NT2/D1 (cell line): ENCODE results near the gene FAM83E.

Experiments used
- DNase-seq: peaks from one replicate; pipeline ENCODE4 v3.0.0-alpha.2; 2011; ENCODE audit warnings: low read depth, low spot score
- H3K27me3 ChIP-seq: 2 replicates; pipeline ENCODE4 v1.6.0; 2011; ENCODE audit warnings: mild to moderate bottlenecking; ENCODE audit not compliant: insufficient read length, insufficient read depth
- H3K36me3 ChIP-seq: 2 replicates; pipeline ENCODE4 v1.6.1; 2011; ENCODE audit warnings: mild to moderate bottlenecking, low read length, mixed read lengths; ENCODE audit not compliant: insufficient read depth, insufficient read length
- H3K4me1 ChIP-seq: 2 replicates; pipeline ENCODE4 v1.5.1; 2011; ENCODE audit not compliant: insufficient read depth, insufficient read length
- H3K4me3 ChIP-seq: 2 replicates; pipeline ENCODE4 v1.5.1; 2011; ENCODE audit warnings: low read depth; ENCODE audit not compliant: insufficient read length
- H3K9ac ChIP-seq: 2 replicates; pipeline ENCODE4 v1.6.0; 2011; ENCODE audit warnings: low read depth; ENCODE audit not compliant: insufficient read length
- H3K9me3 ChIP-seq: 2 replicates; pipeline ENCODE4 v1.5.1; 2011; ENCODE audit warnings: mild to moderate bottlenecking, low read length; ENCODE audit not compliant: insufficient read depth
- SUZ12 ChIP-seq: IDR thresholded peaks from 2 replicates; pipeline ENCODE4 v1.6.1; 2011; ENCODE audit not compliant: insufficient read length, insufficient read depth; ENCODE audit errors: extremely low read depth
- YY1 ChIP-seq: IDR thresholded peaks from 2 replicates; pipeline ENCODE4 v1.6.1; 2011; ENCODE audit not compliant: insufficient read length, insufficient read depth
- ZNF274 ChIP-seq: IDR thresholded peaks from 2 replicates; pipeline ENCODE4 v1.6.1; 2011; ENCODE audit warnings: mild to moderate bottlenecking, low read depth, low read length

The FAM83E gene

DNA sequence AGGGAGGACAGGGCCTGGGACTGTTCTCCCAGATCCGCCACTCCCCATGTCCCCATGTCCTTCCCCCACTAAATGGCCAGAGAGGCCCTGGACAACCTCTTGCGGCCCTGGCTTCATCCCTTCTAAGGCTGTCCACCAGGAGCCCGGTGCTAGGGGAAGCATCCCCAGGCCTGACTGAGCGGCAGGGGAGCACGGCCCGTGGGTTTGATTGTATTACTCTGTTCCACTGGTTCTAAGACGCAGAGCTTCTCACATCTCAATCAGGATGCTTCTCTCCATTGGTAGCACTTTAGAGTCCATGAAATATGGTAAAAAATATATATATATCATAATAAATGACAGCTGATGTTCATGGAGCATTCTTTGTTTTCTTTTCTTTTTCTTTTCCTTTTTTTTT lies 7.5 kb downstream of the FAM83E start:
- no peaks in the 10 kb centered on the region for H3K27me3 ChIP-seq
- no peaks in the 10 kb centered on the region for H3K4me1 ChIP-seq
- H3K36me3 ChIP-seq, result peaks cover 31% of the 10 kb centered on the region
- TF ChIP-seq YY1 (no peak), ZNF274 (no peak)
- no peaks in the 10 kb centered on the region for H3K9me3 ChIP-seq
- H3K9ac ChIP-seq, result no peak overlapping the region
- no peak overlapping the region for H3K4me3 ChIP-seq
- no peak for DNase-seq

DNA sequence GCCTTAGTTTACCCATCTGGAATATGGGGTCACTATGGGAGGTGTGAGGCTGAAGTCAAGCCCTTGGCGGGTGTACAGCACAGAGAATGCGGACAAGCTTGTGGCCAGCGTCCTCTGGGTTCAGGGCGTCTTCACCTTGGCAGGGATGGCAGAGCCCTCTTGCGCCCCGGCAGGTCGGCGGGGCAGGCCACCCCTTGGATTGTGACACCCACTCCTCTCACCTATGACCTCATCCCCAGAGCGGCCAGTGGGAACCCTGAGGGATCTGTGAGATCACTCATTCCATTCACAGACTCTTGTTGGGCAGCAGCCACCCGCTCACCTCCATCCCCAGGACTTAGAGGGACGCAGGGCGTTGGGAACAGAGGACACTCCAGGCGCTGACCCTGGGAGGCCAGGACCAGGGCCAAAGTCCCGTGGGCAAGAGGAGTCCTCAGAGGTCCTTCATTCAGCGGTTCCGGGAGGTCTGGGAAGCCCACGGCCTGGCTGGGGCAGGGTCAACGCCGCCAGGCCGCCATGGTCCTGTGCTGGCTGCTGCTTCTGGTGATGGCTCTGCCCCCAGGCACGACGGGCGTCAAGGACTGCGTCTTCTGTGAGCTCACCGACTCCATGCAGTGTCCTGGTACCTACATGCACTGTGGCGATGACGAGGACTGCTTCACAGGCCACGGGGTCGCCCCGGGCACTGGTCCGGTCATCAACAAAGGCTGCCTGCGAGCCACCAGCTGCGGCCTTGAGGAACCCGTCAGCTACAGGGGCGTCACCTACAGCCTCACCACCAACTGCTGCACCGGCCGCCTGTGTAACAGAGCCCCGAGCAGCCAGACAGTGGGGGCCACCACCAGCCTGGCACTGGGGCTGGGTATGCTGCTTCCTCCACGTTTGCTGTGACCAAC lies 8.2 kb downstream of the FAM83E start, which contains the start of gene SPACA4:
SPACA4 (plus strand) TSS at position 280 of the 896 bp plus-strand sequence; CDS start at position 517, 237 bp downstream.
- Histone ChIP-seq H3K4me3 (no peak within 1 kb of the TSS), H3K4me1 (no peaks in the 10 kb centered on the region), H3K27me3 (no peaks in the 10 kb centered on the region), H3K9me3 (no peaks in the 10 kb centered on the region), H3K9ac (no peak within 1 kb of the TSS), H3K36me3 (peaks cover 27% of the 10 kb centered on the region)
- no peak for DNase-seq
- no peak for TF ChIP-seq YY1

DNA sequence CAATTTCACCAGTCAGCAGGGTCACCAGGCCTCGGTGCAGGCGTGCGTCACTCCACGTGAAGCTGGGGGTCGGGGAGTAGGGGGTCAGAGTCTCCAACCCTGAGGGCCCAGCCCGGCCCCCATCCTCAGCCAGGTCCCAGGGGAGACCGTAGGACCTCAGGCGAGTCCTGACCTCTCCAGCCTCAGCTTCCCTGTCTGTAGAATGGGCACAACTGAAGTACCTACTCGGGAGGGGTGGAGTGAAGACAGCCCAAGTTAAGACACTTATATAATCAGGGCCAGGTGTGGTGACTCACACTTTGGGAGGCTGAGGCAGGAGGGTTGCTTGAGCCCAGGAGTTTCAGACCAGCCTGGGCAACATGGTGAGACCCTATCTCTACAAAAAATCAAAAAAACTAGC lies 11.0 kb downstream of the FAM83E start:
- H3K36me3 ChIP-seq, result peaks cover 22% of the 10 kb centered on the region
- no peaks in the 10 kb centered on the region for H3K9me3 ChIP-seq
- TF ChIP-seq YY1, result no peak
- no peak for TF ChIP-seq SUZ12
- no peak for TF ChIP-seq ZNF274
- no peaks in the 10 kb centered on the region for H3K4me1 ChIP-seq
- no peak for DNase-seq
- H3K9ac ChIP-seq, result no peak overlapping the region
- no peak overlapping the region for H3K4me3 ChIP-seq
- H3K27me3 ChIP-seq, result no peaks in the 10 kb centered on the region

DNA sequence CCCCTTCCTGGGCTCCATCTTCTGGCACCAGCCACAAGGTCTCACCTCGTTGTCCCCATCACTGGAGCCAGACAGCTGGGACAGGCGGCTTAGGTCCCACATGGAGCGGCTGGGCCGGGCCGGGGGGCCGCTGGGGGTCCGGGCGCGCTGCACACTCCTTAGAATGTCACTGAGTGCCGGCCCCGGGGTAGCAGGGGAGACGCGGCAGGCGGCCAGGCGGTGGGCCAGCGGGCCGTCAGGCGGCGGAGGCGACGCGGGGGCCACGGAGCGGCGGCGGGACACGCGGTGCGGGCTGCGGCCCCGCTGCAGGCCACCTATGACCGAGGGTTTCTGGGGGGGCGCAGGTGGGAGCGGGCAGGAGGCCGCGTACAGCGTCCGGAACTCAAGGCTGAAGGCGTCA lies 11.4 kb downstream of the FAM83E start:
- DNase-seq, result no peak
- TF ChIP-seq SUZ12 (no peak), ZNF274 (no peak), YY1 (no peak)
- Histone ChIP-seq H3K36me3 (peaks cover 20% of the 10 kb centered on the region), H3K4me1 (no peaks in the 10 kb centered on the region), H3K27me3 (no peaks in the 10 kb centered on the region), H3K9ac (no peak overlapping the region), H3K4me3 (no peak overlapping the region), H3K9me3 (no peaks in the 10 kb centered on the region)

DNA sequence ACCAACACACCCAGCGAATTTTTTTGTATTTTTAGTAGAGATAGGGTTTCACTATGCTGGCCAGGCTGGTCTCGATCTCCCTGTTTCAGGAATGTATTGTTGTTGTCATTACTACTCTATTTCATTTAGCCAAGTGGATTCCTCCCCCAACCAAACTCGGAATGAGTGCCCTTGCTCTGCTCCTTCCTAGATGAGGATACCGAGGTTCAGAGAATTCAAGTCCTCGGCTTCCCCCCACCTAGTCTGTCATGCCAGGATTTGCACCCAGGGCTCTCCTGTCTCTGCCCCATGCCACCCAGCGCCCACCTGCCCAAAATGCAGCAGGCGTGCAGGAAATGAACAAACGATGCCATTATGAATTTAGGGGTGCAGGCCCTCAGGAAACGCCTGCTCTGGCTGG lies 11.9 kb downstream of the FAM83E start:
- no peak for DNase-seq
- H3K9ac ChIP-seq, result no peak overlapping the region
- peaks cover 20% of the 10 kb centered on the region for H3K36me3 ChIP-seq
- H3K4me1 ChIP-seq, result no peaks in the 10 kb centered on the region
- TF ChIP-seq YY1 (no peak), SUZ12 (no peak), ZNF274 (no peak)
- no peak overlapping the region for H3K4me3 ChIP-seq
- no peaks in the 10 kb centered on the region for H3K27me3 ChIP-seq
- no peaks in the 10 kb centered on the region for H3K9me3 ChIP-seq

DNA sequence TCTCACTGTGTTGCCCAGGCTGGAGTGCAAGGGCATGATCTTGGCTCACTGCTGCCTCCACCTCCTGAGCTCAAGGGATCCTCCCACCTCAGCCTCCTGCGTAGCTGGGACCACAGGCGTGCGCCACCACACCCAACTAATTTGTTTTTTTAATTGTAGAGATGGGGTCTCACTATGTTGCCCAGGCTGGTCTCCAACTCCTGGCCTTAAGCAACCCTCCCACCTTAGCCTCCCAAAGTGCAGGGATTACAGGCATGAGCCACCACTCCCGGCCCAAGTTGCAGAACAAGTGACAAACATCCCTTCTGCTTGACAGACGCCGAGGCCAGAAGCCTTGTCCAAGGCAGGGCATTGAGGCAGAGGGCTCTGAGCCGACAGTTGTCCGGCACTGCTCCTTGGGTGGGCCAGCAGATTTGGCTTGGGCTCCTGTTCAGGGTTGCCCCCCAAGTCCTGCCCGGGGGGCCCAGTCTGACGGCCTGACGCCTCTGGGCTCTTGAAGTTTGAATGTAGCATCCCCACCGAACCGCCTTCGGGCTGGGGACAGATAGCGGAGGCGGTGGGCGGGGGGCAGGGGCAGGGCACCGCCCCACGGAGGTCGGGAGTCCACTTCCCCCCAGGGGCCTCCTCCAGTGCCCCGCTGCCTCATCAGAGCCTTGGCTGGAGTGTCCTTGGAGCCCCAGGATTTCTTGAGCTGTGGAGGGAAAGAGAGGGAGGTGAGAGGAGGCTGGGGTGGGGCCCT lies 14.0 kb downstream of the FAM83E start:
- Histone ChIP-seq H3K9ac (no peak overlapping the region), H3K4me3 (no peak overlapping the region), H3K27me3 (no peaks in the 10 kb centered on the region), H3K36me3 (peaks cover 6% of the 10 kb centered on the region), H3K9me3 (no peaks in the 10 kb centered on the region), H3K4me1 (no peaks in the 10 kb centered on the region)
- no peak for TF ChIP-seq SUZ12
- TF ChIP-seq YY1, result no peak
- no peak for TF ChIP-seq ZNF274
- no peak for DNase-seq

DNA sequence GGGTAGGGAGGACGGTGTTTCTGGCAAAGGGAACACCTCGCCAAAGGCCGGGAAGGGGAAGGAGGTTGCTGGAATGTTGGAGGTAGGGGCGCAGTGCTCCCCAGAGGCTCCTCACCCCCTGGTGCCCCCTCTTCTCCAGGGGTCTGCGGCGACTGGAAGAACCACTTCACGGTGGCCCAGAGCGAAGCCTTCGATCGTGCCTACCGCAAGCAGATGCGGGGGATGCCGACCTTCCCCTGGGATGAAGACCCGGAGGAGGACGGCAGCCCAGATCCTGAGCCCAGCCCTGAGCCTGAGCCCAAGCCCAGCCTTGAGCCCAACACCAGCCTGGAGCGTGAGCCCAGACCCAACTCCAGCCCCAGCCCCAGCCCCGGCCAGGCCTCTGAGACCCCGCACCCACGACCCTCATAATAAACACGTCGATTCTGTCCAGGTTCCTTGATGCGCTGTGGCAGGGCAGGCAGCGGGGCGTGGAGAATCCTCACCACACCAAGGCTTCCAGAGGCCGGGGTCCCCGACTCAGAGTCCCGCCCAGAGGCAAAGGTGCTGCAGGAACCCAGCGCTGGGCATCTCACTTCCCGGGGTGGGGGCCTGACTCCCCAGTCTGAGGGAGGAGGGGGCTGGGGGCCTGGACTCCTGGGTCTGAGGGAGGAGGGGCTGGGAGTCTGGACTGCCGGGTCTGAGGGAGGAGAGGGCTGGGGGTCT lies 15.7 kb downstream of the FAM83E start:
- TF ChIP-seq ZNF274 (no peak), SUZ12 (no peak), YY1 (no peak)
- H3K36me3 ChIP-seq, result peaks cover 6% of the 10 kb centered on the region
- no peak overlapping the region for H3K9ac ChIP-seq
- H3K4me3 ChIP-seq, result no peak overlapping the region
- no peaks in the 10 kb centered on the region for H3K9me3 ChIP-seq
- H3K27me3 ChIP-seq, result no peaks in the 10 kb centered on the region
- no peak for DNase-seq
- no peaks in the 10 kb centered on the region for H3K4me1 ChIP-seq
